ENCODE data around the gene GBE1. TPM values are rescaled to one million over a fixed set of nuclear protein-coding genes. Genes with fewer than 3 reads are reported as not detected.
"Not testable (repeated sequence)": the region's sequence is repeated elsewhere in the genome, so short reads cannot be mapped to it uniquely, and the experiment has no call there.

The GBE1 gene
- total RNA-seq, 1 donor from 2014 or later: 102 TPM

DNA sequence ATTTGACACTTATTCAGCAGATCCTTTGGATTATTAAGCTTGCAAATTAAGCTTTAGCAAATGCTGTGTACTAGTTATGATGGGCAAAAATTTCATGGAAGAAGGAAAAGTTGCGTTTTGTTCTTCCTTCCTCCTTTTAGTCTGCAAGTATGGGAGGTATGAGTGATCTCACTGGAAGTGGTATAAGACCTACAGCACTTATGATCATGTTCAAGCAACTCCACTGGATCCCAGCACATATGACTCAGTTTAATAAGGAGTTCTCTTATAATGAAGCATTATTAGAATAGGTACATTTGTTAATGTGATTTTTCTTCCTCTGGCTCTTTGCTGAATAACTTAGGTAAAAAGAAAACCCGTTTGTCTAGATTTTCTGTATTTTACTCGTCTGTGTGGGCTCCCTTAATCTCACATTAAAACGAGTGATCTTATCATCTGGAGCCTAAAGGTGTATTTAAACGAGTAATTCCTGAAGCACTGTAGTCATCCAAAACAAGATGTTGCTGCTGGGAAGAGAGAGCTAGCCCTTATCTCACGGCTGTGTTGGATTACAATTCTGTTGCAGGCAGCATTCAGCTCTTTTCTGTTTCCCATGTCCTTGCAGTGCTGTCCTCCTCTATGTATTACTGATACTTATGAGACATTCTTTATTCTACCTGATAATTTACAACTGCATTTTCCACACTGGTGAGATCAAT lies 264.9 kb downstream of the GBE1 start:
- no peak for DNase-seq (ENCODE audit: low spot score)
- intact Hi-C loops (cut with DNase I): no loop called here

DNA sequence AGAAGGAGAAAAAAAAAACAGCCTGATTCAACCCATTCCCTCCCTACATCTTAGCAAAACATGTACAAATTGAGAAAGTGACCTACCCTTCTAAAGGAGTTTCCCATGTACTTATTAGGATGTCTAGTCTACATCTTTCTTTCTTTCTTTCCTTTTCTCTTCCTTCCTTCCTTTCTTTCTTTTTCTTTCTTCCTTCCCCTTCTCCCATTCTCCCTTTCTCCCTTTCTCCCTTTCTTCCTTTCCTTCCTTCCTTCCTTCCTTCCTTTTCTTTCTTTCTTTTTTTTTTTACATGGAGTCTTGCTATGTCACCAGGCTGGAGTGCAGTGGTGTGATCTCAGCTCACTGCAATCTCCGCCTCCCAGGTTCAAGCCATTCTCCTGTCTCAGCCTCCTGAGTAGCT lies 269.0 kb downstream of the GBE1 start:
- intact Hi-C loops (cut with DNase I): not testable (repeated sequence)

DNA sequence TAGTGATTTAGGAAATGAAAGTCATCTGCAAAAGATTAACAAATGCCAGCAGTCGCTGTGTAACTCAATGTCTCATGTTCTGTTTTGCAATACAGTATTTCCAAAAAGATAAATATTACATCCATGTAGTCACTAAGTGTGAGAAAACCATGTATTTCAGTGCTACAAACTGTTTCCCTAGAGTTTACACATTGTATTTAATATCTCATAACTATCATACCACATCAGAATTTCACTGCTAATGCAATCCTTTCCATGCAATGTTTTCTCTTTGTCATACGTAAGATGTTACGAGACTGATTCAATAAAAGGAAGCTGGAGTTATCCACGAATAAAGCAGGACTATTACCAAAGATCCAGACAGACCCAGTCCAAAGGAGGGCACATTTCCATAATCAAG lies 269.4 kb downstream of the GBE1 start:
- intact Hi-C loops (cut with DNase I): no loop called here
- DNase-seq (ENCODE audit: low spot score): no peak

More for the DNA sequence above, 269.0 kb downstream of the GBE1 start:
- DNase-seq (ENCODE audit: low spot score): not testable (repeated sequence)

DNA sequence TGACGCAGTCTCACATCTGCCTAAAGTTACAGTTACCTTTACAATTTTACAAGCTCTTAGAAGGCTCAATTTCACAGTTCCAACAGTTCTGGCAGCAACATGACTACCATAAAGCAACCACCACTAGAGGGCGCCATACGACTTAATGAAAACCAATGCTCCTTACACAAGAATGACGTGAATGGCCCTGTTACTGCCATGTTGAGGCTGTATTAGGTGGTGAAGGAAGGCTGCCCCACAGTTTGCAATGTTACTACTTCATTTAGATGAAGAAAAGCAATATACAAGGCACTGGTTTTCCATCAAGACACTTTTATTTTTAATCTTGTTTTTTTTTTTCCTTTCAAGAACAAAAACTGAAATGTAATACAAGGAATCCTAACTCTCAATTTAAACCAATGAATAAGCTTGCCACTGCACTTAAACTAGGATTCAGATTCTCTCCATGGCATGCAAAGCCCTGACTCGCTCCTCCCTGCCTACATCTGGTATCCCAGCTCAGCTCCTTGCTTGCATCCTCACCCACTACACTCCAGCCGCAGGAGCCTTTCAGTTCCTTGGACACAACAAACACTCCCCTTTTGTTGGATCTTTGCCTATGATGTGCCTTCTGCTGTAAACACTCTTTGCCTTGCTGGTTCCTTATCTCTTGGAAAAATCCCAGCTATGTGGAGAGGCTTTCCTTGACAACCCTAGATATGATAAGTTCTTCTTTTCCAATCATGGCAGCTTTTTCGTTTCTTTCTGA lies 270.7 kb downstream of the GBE1 start:
- peak; percentile 77 for DNase-seq (ENCODE audit: low spot score)
- intact Hi-C loops (cut with DNase I): no loop called here

DNA sequence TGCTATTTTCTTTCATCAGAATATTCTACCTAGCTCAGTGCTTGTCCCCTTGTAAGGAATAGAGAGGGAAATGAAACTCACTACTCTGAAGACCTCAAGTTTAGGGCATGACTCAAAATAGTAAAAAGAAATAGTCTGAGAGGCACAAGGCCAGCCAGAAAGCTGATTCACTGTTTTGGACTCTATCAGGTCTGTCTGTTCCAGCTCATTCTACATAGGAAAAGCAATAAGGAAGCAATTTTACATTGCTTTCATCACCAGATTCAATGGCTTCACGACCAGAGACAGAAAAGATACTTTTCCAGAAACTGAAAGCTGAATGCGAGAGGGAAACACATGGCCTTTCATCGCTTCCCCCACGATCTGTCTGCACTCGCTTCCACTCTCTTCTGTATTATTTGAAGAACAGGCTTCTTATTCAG lies 276.0 kb downstream of the GBE1 start:
- no peak for DNase-seq (ENCODE audit: low spot score)
- intact Hi-C loops (cut with DNase I): no loop called here

DNA sequence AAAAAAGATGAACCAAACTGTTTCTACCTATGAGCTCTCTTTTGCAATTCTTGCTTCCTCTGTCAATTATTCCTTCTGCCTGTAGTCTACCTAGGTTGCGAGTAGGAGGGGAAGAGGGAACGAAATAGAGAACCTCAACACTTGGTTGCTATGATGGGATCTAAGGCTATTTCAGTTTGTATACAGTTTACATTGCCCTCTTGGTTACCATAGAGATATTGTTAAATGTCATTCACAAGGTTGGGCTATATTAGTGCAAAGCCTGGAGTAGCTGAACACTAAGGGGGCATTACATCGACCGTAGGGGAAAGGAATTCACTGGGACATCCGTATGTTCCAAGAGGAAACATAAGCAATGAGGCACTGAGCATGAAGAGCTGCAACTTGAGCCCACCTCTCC lies 276.9 kb downstream of the GBE1 start:
- no peak for DNase-seq (ENCODE audit: low spot score)
- intact Hi-C loops (cut with DNase I): no loop called here

DNA sequence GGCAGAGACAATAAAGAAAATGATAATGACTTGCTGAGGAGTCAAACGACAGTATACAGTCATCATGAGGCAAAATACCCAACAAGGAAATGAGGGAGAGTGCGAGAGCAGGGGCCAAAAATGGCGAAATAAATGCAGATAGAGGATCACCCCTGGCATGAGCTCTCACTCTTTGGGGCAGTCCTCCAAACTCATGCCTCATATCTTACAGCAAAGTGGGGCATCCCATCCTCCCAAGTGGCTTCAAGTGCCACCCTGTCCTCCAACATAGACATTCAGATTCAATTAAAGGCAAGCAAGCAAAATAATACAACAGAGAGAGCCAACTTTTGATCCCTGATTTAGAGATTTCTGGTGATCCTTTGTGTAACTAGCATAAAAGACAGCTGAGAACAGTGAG lies 278.4 kb downstream of the GBE1 start:
- intact Hi-C loops (cut with DNase I): no loop called here

DNA sequence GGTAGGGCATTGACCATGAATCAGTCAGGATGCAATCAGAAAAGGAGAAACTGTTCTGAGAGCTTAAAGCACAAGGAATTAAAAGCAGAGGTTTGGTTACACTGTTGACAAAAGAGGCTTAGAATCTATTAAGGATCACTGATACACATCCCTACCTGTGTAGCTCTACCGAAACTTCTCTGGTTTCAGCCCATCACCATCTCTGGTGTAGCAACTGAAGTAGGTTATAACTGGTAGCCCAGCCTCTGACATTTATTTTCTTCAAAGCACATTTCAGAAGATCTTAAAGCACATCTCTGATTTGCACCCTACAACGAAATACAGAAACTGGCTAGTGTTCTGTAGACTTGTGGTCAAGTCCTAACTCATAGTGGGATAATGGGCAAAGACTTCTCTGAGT lies 283.7 kb downstream of the GBE1 start:
- DNase-seq (ENCODE audit: low spot score): no peak
- intact Hi-C loops (cut with DNase I): no loop called here

More for the DNA sequence above, 278.4 kb downstream of the GBE1 start:
- DNase-seq (ENCODE audit: low spot score): no peak

DNA sequence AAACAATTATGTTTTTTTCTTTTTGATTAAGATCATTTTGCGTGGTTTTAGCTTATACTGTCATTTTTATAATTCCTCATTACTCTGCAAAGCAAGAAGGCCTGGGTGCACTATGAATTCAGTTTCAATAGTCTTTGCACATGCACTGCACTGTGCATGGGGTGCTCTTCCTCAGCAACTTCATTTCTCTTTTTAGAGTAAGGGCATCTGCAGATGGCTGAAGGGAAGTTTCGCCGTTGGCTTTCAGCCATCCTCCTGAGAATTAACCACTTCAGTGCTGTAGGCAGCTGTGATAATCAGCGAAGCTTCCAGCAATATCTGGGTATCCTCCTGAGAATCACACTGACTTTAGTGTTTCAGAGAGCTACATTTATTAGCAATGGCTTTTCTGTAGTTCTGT lies 284.8 kb downstream of the GBE1 start:
- no peak for DNase-seq (ENCODE audit: low spot score)
- intact Hi-C loops (cut with DNase I): no loop called here

DNA sequence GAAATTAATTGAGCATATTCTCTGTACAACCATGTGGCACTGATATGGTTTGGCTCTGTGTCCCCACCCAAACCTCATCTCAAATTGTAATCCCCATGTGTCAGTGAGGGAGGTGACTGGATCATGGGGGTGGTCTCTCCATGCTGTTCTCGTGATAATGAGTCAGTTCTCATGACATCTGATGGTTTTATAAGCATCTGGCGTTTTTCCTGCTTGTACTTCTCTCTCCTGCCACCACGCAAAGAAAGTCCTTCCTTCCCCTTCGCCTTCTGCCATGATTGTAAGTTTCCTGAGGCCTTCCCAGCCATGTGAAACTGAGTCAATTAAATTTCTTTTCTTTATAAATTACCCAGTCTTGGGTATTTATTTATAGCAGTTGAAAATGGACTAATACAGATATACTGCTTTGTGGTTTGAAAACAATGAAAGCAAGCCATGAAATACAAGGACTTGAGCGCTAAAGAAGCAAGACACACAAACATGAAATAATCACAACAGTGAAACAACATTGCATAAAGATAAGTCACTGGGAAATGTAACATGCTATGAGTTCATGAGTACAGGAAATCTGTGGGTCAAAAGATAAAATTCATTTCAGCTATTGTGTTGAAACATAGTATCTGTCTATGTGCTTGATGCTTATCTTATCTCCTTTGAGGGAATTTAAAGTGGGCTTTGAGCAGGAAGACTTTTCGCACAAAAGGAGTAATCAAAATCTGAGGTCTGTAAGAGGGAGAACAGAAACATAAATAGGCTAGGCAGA lies 288.7 kb downstream of the GBE1 start:
- DNase-seq (ENCODE audit: low spot score): no peak
- intact Hi-C loops (cut with DNase I): no loop called here

DNA sequence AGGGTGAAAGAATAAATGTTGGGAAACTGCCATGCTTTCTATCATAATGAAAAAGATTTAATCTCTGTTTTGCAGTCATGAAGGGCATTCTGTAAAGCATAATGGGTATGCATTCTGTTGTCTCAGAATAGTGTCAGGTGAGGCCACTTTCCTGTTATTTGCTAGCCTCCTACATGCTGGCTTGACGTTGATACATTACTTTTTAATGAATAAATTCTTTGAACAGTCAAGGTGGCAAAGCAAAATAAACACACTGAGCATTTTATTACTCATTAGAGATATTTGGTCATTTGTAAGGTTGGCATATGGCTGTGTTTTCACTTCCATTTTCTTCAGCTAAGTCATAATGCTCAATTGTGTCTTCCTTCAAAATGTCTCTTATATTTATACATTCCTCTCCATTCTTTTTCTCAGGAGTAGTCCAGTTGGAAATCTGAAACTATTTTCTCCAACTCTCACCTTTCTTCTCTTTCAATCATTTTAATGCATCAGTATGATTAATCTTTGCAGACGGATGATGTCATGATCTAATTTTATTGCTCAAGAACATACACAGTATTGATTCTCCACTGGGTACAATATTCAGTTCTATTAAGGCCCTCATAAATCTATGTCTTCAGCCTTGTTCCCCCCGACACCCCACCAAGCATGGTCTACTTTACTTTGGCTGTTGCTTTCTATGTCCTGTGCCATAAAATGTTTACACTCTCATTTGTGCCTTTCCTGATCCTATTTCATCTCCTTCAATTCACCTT lies 290.7 kb downstream of the GBE1 start:
- DNase-seq (ENCODE audit: low spot score): no peak
- intact Hi-C loops (cut with DNase I): no loop called here

DNA sequence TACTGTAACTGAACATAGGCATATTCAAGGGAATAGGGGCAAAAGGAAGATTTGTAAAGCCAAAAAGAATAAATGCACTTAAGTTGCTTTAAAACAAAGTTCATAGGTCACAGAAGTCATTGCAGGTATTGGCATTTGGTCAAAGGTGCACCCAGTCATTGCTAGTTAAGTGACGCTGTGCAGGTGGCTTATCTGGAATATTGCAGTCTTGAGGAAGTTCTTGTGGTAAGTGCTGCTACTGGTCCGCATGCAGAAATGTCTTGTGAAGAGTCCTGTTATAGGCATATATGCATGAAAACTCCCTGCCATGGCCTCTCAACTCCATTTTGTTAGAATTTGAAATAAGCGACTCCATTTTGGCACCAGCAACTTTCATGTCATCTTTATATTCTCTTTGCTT lies 293.1 kb downstream of the GBE1 start:
- no peak for DNase-seq (ENCODE audit: low spot score)
- intact Hi-C loops (cut with DNase I): no loop called here

DNA sequence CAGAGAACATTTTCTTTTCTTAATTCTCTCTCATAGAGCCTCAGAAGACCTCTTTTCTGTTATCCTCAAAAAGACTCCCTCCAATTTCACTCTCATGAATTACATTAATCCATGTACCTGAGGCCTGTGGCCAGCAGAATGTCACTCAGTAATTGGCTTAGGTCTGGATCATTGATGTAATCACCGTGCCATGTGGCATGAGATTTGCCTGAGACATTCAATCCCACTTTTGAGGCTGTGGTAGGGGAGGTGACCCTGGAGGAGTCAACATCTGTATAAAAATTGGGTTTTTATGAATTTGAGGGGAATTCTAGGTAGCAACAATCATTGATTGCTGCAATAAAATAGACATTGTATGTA lies 295.3 kb downstream of the GBE1 start:
- intact Hi-C loops (cut with DNase I): no loop called here
- no peak for DNase-seq (ENCODE audit: low spot score)

DNA sequence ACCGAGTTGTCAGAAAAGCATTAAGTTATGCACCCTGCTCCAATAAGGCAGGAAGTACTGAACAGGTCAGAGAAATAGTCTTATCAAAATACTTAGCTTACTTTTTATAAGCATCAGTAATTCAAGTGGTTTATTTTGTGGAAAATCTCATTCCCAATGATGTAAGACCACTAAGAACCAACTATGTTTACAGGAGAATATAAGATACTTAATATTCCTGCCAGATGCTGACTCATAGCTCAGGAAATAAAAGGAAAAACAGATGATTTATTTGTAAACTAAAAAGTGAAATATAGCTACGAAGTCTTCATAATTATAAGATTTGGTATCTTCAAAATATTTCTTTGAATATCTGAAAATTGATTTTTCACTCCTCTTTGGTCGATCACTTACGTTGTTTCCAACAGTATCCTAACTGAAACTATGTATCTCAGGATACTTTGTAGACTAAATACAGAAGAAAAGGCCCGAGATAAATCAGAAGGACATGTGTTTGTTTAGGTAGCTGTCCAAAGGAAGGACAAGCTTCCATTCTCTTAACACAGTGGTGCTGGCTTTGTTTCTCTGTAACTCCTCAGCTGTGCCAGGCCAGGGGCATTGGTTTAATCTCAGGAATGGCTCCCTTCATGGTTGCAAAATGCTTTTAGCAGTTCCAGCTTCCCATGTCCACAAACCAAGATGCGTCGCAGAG lies 295.8 kb downstream of the GBE1 start:
- no peak for DNase-seq (ENCODE audit: low spot score)
- intact Hi-C loops (cut with DNase I): no loop called here

DNA sequence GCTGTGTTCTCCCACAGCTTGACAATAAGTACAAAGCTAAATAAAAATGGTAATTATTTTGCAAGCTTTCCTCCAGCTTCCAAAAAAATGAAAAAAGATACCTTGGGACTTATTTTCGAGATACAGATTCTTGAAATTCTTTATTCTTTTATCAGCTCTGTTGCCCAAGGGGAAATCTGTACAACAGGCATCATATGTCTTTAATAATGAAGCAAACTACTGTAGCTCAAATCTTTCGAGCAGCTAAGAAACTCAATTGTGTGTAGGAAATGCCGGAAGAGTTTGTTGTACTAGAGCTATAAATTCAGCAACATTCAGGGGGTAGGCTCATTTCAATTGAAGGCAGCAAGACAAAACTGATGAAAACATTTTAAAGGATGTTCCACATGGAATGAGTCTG lies 297.7 kb downstream of the GBE1 start:
- no peak for DNase-seq (ENCODE audit: low spot score)
- intact Hi-C loops (cut with DNase I): no loop called here

DNA sequence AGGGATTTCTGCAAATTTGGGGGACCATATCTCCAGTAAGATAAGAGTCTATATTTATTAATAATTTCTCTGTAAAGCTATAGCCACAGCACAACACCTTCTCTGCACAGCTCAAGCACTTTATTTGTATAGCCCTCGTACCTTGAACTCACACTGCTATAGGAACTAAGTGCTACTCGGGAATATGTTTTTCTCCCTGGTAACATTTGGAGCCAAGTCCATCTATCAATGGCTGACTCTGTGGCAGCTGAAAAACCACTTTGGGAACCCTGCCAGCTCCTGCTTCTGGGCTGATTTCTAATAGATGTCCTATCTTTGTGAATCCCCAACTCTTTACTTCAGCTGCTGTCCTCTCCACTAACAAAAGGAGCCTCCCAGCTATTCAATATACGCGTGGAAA lies 298.5 kb downstream of the GBE1 start:
- no peak for DNase-seq (ENCODE audit: low spot score)
- intact Hi-C loops (cut with DNase I): no loop called here

DNA sequence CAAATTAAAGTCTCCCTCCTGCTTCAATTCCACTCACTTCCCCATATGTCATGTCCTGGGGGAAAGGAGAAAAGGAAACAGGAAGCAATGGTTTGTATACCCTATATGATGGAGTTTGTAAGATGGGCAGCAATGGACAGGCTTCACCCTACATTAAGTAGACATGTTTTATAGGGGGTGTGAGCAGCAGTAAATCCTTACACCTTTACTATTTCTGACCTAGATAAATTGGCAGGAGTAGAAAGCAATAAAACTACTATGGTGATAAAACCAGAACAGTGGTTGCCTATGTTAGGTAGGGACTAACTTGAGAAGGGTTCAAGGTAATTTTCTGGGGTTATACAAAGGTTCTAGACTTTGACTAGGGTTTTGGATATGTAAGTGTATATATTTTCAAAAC lies 301.7 kb downstream of the GBE1 start:
- no peak for DNase-seq (ENCODE audit: low spot score)
- intact Hi-C loops (cut with DNase I): no loop called here

DNA sequence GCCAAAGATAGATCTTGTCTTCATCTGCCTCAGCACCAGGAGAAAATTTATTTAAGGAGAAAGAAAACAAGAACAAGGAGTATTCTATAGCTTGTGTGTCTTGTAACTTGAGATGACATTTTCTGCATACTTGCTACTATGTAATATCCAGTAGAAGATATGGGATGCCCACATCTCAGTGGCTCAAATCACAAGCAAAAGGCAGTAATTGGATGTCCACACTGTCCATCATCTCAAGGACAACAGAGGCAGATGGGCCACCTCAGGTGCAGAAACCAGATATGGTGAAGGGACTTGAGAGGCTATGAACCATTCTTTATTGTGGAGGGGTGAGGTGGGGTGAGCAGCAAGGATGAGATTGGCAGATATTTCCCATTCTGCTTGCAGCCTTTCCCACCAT lies 309.0 kb downstream of the GBE1 start:
- DNase-seq (ENCODE audit: low spot score): no peak
- intact Hi-C loops (cut with DNase I): no loop called here

DNA sequence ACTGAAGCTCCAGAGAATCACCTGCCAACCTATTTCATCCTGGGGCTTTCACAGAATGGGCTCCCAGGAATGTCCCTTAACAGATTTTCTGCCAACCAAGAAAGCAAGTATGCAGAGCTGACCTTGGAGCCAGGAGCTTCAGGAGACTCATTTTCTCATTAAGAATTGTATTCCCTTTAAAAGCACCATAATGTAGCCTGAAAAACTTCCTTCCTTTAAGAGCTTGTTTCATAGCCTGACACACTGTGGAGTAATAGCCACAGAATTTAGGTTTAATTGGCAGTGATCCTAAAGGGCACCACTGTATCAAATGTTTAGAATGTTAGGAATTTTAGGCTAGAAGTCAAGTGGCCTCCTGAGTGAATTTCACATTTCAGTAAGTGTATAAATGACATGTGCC lies 309.8 kb downstream of the GBE1 start:
- DNase-seq (ENCODE audit: low spot score): no peak
- intact Hi-C loops (cut with DNase I): no loop called here

DNA sequence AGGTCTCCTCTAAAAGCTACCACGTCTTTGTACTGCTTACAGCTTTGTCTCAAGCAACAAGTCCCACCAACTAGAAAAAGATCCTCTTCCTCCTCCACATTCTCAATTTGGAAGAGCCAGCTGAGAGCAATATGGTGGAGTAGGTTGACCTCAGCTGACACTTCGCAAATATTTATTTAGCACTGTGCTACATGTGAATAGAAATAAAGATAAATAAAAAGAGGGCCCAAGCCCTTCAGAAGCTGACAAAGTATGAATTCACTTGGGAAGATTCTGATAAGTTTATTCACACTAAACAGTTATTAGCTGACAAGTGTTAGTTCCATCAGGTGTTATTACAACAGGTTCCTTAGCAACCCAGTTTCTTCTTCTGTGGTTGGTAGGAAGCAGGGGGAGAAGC lies 310.3 kb downstream of the GBE1 start:
- no peak for DNase-seq (ENCODE audit: low spot score)

More for the DNA sequence above, 310.3 kb downstream of the GBE1 start:
- intact Hi-C loops (cut with DNase I): no loop called here

Data from cardiac septum (tissue), 1 donor.